Mesothelial cell of epicardium (in vitro differentiated cells): Measurements from ENCODE around the gene OR6V1. TPM values are rescaled to one million over a fixed set of nuclear protein-coding genes. Genes with fewer than 3 reads are reported as not detected.

Experiments
- DNase-seq, 2 experiments: peaks; one replicate each; pipeline ENCODE4 v3.0.0; 2021; ENCODE audit warnings: low spot score in 2 of 2; ENCODE audit not compliant: unreplicated experiment in 2 of 2
- H3K27ac Mint-ChIP-seq: 2 replicates; pipeline ENCODE4 v1.8.0; 2021; ENCODE audit warnings: mixed read lengths
- H3K27me3 Mint-ChIP-seq: 2 replicates; pipeline ENCODE4 v1.8.0; 2021; ENCODE audit warnings: low read depth, mixed read lengths
- H3K36me3 Mint-ChIP-seq: 2 replicates; pipeline ENCODE4 v1.8.0; 2021; ENCODE audit warnings: mixed read lengths
- H3K4me1 Mint-ChIP-seq: 2 replicates; pipeline ENCODE4 v1.8.0; 2021; ENCODE audit warnings: mixed read lengths
- H3K4me3 Mint-ChIP-seq: 2 replicates; pipeline ENCODE4 v1.8.0; 2021; ENCODE audit warnings: mild to moderate bottlenecking, moderate library complexity, mixed read lengths
- H3K9me3 Mint-ChIP-seq: 2 replicates; pipeline ENCODE4 v1.8.0; 2021; ENCODE audit warnings: mixed read lengths
- CTCF ChIP-seq: fragments of 200-600 bp; sonication (generic); IDR thresholded peaks from one replicate; pipeline ENCODE4 v1.5.0; 2021; ENCODE audit warnings: antibody characterized with exemption; ENCODE audit not compliant: unreplicated experiment
- total RNA-seq: library from RNA; stranded (reverse); gene quantifications from 3 replicates; pipeline ENCODE4 v1.2.1, GENCODE V29; 2021

Gene OR6V1
- total RNA-seq, 1 donor from 2014 or later: not detected

GRCh38 chr7:143038635-143039034 is 13.5 kb upstream of the OR6V1 start:
- H3K4me3 Mint-ChIP-seq: no peak overlapping the region
- peaks cover 21% of the 10 kb centered on the region for H3K4me1 Mint-ChIP-seq
- H3K9me3 Mint-ChIP-seq: peaks cover 21% of the 10 kb centered on the region
- peaks cover 4% of the 10 kb centered on the region for H3K27me3 Mint-ChIP-seq
- no peak for DNase-seq
- no peak overlapping the region for H3K27ac Mint-ChIP-seq
- H3K36me3 Mint-ChIP-seq: no peaks in the 10 kb centered on the region
- no peak for TF ChIP-seq CTCF

DNA sequence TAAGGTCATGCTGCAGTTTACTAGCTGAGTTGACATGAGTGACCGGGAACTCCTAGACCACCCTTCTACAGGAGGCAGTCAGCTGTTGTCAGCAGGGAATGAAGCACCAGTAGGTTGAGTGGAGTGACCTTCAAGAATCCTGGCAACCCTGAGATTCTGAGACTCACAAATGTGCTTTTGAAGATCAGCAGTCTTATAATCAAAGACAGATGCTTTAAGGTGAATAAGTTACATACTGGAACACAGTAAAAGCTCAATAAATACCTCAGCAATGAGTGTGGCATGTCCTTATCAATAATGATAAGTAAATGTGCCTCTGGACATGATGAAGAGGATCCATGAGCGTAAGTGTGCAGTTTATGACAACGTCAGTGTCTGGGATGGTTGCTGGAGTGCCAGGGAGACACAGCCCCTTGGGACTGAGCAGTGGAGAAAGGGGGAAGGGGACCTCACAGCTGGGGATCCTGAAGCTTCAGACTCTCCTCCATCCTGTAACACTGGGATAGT is 11.9 kb upstream of the OR6V1 start:
- Mint-ChIP-seq H3K4me3 (no peak overlapping the region), H3K4me1 (peaks cover 25% of the 10 kb centered on the region), H3K36me3 (no peaks in the 10 kb centered on the region), H3K27me3 (peaks cover 4% of the 10 kb centered on the region), H3K9me3 (peaks cover 8% of the 10 kb centered on the region), H3K27ac (peak overlapping the region; percentile 36)
- no peak for TF ChIP-seq CTCF
- no peak for DNase-seq

GRCh38 chr7:143041346-143041745 is 10.8 kb upstream of the OR6V1 start:
- H3K4me3 Mint-ChIP-seq: no peak overlapping the region
- peaks cover 4% of the 10 kb centered on the region for H3K27me3 Mint-ChIP-seq
- H3K27ac Mint-ChIP-seq: no peak overlapping the region
- no peak for TF ChIP-seq CTCF
- no peak for DNase-seq
- H3K36me3 Mint-ChIP-seq: no peaks in the 10 kb centered on the region
- H3K9me3 Mint-ChIP-seq: no peaks in the 10 kb centered on the region
- H3K4me1 Mint-ChIP-seq: peaks cover 35% of the 10 kb centered on the region

DNA sequence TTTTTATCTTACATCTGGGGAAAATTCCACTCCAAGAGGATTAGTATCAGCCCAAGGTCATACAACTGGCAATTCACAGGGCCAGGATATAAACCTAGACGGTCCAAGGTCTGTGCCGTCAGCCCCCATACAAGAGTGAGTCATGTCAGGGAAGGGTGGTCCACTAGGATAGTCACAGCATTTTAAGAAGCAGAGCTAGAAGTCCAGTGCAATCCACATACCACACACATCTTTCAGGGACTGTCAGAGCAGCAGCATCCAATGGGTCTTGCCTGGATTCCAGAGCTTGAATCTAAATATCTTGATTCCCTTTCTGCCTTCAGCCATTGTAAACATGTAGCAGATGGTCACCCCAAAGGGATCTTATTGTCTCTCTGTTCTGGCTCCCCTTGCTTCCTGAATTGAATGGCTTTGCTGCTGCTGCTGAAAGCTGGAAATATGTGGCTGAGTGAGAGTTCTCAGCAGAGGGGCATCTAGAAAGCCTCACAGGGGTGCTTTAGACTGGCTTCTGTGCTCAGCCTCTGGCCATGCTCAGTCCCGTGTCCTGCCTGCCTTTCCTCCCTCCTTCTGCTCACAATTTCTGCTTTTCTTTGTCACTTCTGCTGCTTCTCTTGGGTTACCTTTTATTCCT is 9.9 kb upstream of the OR6V1 start:
- Mint-ChIP-seq H3K36me3 (no peaks in the 10 kb centered on the region), H3K27ac (peak overlapping the region; percentile 18), H3K4me1 (peaks cover 39% of the 10 kb centered on the region), H3K27me3 (peaks cover 4% of the 10 kb centered on the region), H3K9me3 (no peaks in the 10 kb centered on the region), H3K4me3 (no peak overlapping the region)
- DNase-seq: no peak
- no peak for TF ChIP-seq CTCF

DNA sequence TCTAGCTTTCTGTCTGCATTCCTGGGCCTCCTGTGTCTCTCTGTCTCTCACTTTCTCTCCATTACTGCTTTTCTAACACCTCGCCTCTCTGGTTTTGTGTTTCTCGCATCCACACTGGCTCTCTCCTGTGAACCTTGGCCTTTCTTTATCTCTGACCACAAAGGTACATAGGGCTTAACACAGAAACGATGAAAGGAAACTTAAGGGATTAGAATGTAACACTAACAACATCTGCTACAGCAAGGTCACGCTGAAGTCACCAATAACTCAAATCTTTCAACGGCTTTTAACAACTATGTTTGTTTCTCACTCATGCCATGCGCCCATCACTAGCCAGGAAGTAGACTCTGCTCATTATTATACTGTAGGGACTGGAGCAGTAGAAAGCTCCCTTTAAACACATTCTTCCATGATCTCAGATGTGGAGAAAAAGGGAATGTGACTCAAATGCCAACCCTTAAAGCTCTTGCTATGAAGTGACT is 9.3 kb upstream of the OR6V1 start:
- TF ChIP-seq CTCF: no peak
- DNase-seq: no peak
- Mint-ChIP-seq H3K27ac (peak overlapping the region; percentile 18), H3K9me3 (no peaks in the 10 kb centered on the region), H3K27me3 (peaks cover 4% of the 10 kb centered on the region), H3K36me3 (no peaks in the 10 kb centered on the region), H3K4me1 (peaks cover 39% of the 10 kb centered on the region), H3K4me3 (no peak overlapping the region)
